GM23248 (cell line): ENCODE results near the gene FAM90A1.
"Not testable (repeated sequence)": the region's sequence is repeated elsewhere in the genome, so short reads cannot be mapped to it uniquely, and the experiment has no call there.

Source experiments
- EZH2 ChIP-seq: fragments of 200-600 bp; sonication (generic); IDR thresholded peaks from 2 replicates; pipeline ENCODE4 v1.6.1; 2018; ENCODE audit warnings: antibody characterized with exemption, mild to moderate bottlenecking; ENCODE audit not compliant: insufficient read depth, poor library complexity, severe bottlenecking
- EZH2phosphoT487 ChIP-seq: fragments of 200-600 bp; sonication (generic); IDR thresholded peaks from 2 replicates; pipeline ENCODE4 v1.6.1; 2018; ENCODE audit warnings: antibody characterized with exemption, moderate library complexity, mild to moderate bottlenecking, low read depth; ENCODE audit not compliant: insufficient read depth

- not testable (repeated sequence) for TF ChIP-seq EZH2phosphoT487, EZH2
These were observed 33.7 kb upstream of the FAM90A1 start for GRCh38 chr12:8261111-8261554.
